ENCODE measurements around the gene WDR36.
A peak's percentile ranks its signal among the peaks of the same experiment; 100 is the strongest.
"Not testable (repeated sequence)": the region's sequence is repeated elsewhere in the genome, so short reads cannot be mapped to it uniquely, and the experiment has no call there.

The WDR36 gene

DNA sequence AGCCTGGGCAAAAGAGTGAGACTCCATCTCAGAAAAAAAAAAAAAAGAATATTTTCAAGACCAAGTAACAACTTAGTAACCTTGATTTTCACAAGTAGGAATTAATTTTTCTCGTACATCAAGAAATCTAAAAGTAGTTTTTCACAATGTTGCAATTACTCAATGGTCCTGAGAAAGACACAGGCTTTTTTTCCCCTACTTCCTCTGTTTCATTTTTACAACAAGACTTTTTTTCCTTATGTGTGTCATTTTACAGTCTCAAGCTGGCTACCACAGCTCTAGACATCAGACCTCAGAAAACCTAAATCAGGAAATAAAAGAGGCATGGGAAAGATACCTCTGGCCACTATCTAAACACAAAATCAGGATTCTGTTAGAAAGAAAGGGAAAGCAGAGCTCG lies 45.9 kb downstream of the WDR36 start:
- DNase-seq: no peak

DNA sequence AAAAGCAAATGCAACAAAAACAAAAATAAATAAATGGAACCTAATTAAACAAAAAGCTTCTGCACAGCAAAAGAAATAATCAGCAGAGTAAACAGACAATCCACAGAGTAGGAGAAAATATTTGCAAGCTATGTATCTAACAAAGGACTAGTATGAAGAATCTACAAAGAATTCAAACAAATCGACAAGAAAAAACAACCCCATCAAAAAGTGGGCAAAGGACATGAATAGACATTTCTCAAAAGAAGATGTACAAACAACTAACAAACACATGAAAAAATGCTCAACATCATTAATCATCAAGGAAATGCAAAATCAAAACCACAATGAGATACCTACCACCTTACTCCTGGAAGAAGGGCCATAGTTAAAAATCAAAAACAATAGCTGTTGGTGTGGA lies 49.3 kb downstream of the WDR36 start:
- DNase-seq: not testable (repeated sequence)

DNA sequence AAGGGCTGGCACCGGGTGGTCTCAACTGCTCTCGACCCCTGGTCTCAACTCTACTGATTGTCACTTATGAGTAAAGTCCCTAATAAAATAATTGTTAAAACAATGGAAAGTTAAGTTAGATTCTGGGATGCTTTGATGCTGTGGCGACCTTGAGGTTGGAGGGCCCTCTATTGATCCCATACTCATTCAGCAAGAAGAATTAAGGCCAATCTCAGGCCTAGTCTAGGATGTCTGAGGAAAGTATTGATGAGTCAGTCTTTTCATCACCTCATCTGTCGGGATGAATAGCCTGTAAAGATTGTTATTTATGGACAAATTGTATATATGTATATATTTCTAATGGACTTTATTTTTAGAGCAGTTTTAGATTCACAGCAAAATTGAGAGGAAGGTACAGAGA lies 50.8 kb downstream of the WDR36 start:
- DNase-seq: no peak

DNA sequence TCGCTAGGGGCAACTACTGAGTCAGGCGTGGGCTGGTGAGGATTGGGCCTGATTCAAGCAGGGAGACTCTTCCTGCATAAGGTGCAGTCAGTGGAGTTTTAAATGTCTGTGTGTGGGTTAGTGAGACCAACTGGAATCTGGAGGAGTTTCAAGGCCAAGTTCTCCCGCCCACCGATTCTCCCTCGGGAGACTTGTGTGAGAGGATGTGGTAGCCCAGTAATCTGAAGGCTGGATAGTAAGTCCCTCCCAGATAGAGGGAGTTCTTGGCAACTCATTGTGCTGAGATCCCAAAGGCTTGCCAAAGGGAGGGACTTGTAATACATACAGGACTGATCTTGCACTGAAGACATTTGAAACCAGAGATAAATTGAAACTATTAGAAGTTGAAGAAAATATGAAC lies 51.8 kb downstream of the WDR36 start:
- DNase-seq: no peak

DNA sequence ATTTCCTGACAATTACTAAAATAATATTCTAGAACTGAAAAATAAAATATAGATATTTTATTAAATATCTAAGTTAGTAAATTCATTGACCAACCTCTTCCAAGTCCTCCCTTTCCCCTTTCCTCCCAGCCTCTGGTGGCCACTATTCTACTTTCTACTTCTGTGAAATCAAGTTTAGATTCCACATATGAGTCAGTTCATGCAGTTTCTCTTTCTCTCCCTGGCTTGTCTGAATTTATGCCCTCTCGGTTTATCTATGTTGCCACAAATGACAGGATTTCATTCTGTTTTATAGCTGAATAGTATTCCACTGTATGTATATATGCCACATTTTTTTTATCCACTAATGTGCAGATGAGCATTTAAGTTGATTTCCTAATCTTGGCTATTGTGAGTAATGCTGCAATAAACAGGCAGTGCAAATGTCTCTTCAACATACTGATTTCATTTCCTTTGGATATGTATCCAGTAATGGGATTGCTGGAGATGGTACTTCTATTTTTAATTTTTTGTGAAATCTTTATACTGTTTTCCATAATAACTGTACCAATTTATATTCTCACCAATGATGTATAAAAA lies 52.3 kb downstream of the WDR36 start:
- DNase-seq: peak in 1 of 5 donors; percentile 33

DNA sequence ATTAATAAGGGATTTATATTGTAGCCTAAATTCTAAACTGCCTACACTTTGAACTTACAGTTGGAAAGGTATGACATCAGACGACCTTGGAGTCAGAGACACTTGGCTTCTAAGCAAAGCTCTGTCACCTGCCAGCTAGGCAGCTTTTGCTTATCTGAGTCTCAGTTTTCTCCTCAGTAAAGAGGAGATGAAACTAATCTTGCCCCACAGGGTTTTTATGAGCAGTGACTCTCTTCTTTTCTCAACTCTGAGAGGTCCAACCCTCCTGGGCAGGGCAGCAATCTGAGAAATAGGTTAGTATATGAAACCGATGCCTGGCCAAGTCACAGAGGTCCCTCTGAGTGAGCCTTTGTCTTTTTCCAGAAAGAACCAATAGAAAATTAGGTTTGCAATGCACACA lies 53.9 kb downstream of the WDR36 start:
- DNase-seq: no peak

DNA sequence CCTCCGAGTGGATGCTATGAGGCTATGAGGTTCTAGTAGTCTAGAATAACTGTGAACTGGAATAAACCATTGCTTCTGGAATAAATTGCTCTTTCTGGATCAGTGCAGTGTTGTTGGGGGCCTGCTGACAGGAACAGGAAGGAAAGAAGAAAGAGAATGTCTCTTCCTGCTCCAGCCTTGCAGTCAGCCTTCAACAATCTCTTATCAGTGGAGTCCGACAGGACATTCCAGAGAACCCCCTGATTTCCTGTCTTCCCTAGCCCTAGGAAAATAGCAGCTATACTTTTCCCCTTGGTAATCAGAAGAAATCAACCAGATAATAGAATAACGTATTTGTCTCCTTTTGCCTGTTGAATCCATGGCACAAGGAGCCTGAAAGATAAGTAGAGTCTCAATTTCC lies 55.4 kb downstream of the WDR36 start:
- DNase-seq: no peak

DNA sequence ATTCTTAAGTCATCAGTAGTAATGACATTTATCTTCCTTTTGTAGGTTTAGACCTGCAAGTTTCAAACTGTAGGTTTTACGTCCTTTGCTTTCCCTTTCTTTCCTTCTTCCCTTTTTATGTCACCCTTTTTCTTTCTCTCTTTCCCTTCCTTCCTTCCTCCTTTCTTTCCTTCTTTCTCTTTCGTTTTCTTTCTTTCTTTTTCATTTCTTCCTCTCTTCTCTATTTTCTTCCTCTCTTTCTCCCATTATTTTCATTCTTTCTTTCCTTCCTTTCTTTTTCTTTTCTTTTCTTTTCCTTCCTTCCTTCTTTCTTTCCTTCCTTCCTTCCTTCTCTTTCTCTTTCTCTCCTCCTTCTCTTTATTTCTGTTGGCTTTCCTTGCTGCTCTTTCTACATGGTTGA lies 59.9 kb downstream of the WDR36 start:
- no peak for DNase-seq

DNA sequence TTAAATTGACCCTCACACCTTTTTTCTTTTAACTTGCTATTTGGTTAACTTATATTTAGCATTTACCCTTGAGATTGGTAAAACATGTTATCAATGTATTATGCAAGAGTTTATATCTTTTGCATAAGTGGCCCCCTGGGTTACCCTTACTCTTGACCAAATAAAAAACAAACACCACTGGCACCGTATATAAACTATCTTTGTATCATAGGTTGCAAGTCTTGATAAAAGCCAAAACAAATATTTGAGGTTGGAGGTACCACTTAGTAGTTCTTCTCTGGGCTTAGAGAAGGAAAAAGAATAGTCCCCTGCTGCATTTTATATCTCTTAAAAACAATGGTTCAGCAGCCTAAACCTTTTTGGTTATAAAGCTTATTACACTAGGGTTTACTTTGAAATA lies 61.3 kb downstream of the WDR36 start:
- no peak for DNase-seq

GRCh38 chr5:111153945-111154344 lies 61.8 kb downstream of the WDR36 start:
- DNase-seq: no peak

DNA sequence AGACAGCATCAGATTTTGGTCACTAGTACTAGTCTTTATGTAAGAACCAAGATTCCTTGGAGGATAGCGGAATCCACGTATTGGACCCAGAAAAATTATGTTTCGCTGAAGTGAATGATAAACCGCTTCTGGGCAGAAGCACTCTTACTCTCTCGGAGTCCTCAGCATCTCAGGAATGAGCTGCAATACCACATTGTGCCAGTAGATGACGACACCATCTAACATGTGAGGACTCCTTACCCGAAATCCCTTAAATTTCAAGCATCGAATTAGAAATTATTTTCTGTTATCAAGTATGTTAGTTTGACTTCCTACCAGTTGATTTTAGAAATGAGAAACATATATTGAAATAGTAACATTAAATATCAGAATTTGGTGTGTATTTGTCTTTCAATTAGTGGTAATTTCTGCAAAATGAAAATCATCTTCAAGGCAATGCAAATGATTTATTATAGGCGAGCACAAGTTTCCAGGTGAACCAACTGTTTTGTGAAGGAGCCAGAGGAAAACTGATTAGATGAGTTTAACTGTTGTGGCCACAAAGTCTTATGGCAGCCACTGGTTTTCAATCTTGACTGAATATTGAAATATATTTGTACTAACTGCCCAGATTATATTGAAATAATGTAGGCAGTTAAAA lies 66.1 kb downstream of the WDR36 start:
- DNase-seq: peak; percentile 44 to 80 (median 67)

DNA sequence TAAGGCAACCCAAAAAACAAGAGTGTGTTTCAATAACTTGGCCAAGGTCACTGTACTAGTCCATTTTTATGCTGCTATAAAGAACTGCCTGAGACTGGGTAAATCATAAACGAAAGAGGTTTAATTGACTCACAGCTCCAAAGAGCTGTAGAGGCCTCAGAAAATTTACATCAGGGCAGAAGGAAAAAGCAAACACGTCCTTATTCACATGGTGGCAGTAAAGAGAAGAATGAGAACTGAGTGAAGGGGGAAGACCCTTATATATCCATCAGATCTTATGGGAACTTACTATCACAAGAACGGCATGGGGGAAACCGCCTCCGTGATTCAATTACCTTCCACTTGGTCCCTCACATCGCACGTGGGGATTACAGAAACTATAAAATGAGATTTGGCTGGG lies 67.7 kb downstream of the WDR36 start:
- DNase-seq: no peak

DNA sequence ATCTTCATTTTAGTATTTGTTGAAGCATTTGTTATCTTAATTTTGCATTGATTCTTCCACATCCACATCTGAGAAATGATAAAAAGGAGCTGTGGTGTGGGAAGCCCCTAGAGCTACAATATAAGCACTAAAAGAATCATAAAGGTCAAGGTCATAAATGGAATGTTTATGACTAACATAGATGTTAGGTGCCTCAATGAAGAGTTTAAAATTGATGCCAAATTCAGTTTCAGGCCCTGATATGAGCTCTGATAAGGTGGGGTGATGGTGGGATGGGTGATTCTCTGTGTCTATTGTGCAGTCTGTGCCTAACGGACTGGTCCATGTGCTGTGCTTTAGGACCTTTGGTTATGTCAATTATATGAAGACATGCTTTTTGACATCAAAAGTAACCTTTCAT lies 70.9 kb downstream of the WDR36 start:
- no peak for DNase-seq

GRCh38 chr5:111165058-111165457 lies 72.9 kb downstream of the WDR36 start:
- no peak for DNase-seq

- DNase-seq: no peak
These were observed 75.4 kb downstream of the WDR36 start for GRCh38 chr5:111167551-111167950.

- DNase-seq: no peak
These were observed 76.5 kb downstream of the WDR36 start for GRCh38 chr5:111168608-111169007.

DNA sequence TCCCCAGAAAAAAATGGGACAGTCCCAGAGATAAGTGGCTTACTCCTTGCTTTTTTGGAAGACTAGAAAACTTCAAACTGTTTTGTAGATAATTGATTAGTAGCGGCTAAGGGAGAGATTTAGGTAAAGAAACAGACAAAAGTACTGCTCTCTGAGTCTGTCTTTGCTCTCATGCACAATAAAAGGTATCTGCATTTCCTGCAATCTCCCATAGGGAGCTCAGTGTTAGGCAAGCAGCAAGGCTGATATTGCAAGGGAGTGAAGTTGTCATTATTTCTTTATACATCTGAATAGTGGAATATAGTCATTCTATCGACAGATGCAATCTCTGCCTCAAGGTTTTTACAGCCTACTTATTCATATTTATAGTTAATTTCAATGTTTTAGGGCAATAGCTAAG lies 77.1 kb downstream of the WDR36 start:
- no peak for DNase-seq

DNA sequence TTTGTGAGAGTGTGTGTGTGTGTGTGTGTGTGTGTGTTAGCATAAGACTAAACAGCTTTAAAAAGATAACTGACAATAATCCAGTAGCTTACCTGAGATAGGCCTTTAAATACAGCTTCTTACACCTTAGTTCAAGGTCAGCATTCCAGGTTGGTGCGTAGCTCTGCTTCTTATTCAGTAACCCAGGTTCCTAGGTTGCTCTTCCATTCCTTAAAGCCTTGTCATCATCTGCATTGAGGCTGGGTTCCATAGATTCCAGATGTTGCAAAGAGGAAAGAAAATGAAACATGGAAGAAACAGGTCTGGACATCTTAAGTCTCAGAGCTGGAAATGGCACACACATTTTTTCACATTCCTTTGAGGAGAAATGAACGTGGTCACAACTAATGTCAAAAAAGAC lies 78.1 kb downstream of the WDR36 start:
- no peak for DNase-seq

DNA sequence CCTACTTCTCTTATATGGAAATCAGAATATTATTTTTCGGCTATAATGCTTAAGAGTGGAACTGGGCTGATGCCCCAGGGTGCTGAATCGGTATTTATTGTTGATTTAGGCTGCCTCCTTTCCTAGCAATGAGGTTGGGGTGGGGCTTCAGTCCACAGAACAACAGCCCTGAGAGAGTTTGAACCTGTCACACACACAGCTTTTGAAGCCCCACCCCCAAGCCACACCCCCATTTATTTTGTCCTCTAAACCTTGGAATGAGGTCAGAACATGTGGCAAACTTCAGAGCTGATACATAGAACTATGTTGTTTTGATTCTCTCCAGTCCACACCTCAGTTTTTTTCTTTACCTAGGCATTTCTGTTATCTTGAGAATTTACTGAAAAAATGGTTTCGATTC lies 80.4 kb downstream of the WDR36 start:
- no peak for DNase-seq

DNA sequence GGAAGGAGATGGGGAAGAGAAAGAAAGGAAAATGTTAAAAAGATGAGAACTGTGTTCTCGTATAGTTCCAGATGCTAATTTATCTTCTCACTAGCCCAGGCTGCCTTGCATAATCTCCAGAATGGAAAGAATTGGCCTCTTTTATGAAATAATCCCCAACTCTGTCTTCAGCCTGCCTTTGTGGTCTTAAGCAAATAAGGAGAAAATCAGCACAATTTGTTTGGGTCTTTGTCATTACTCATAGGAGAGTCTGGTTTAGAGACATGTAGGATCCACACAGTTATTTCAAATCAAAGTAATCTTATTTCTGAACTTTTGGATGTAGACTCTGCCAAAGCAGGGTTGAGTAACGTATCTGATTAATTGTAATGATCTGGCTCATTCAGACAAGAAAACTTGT lies 81.3 kb downstream of the WDR36 start:
- DNase-seq: no peak
